BE2C (cell line): Measurements from ENCODE around the gene MBOAT1.
A peak's percentile ranks its signal among the peaks of the same experiment; 100 is the strongest.

Experiments used
- DNase-seq: peaks from one replicate; pipeline ENCODE4 v3.0.0-alpha.2; 2020
- H3K27me3 ChIP-seq: fragments of 250-450 bp; sonication (Bioruptor Pico); 2 replicates; pipeline ENCODE4 v1.5.1; 2020; ENCODE audit warnings: mild to moderate bottlenecking
- H3K36me3 ChIP-seq: fragments of 250-450 bp; sonication (Bioruptor Pico); 2 replicates; pipeline ENCODE4 v1.5.1; 2020; ENCODE audit warnings: mild to moderate bottlenecking
- H3K4me1 ChIP-seq: fragments of 250-450 bp; sonication (Bioruptor Pico); 2 replicates; pipeline ENCODE4 v1.5.1; 2020
- H3K4me3 ChIP-seq: 2 replicates; pipeline ENCODE4 v1.5.1; 2011; ENCODE audit warnings: low read depth, low read length
- H3K9me3 ChIP-seq: fragments of 250-450 bp; sonication (Bioruptor Pico); 2 replicates; pipeline ENCODE4 v1.5.1; 2020
- CTCF ChIP-seq: IDR thresholded peaks from 2 replicates; pipeline ENCODE4 v1.5.1; 2012; ENCODE audit warnings: mild to moderate bottlenecking, low read depth, low read length

Gene MBOAT1

GRCh38 chr6:20126789-20127653 is 85.2 kb downstream of the MBOAT1 start:
- peak; percentile 98 for TF ChIP-seq CTCF
- Histone ChIP-seq H3K9me3 (no peaks in the 10 kb centered on the region), H3K27me3 (peaks cover 7% of the 10 kb centered on the region), H3K4me3 (peak overlapping the region; percentile 3; the same call in 1 of the 2 replicates), H3K36me3 (no peaks in the 10 kb centered on the region), H3K4me1 (0 out of 2 replicates have a peak, but pooled peaks cover 3% of the 10 kb centered on the region)
- peak; percentile 74 for DNase-seq

GRCh38 chr6:20126102-20126752 is 86.0 kb downstream of the MBOAT1 start:
- H3K27me3 ChIP-seq, result peaks cover 7% of the 10 kb centered on the region
- no peak for DNase-seq
- no peak for TF ChIP-seq CTCF
- H3K4me3 ChIP-seq, result no peak overlapping the region
- H3K9me3 ChIP-seq, result no peaks in the 10 kb centered on the region
- H3K4me1 ChIP-seq, result 0 out of 2 replicates have a peak, but pooled peaks cover 3% of the 10 kb centered on the region
- H3K36me3 ChIP-seq, result no peaks in the 10 kb centered on the region

GRCh38 chr6:20124545-20124944 is 87.7 kb downstream of the MBOAT1 start:
- Histone ChIP-seq H3K4me1 (0 out of 2 replicates have a peak, but pooled peaks cover 3% of the 10 kb centered on the region), H3K9me3 (no peaks in the 10 kb centered on the region), H3K36me3 (no peaks in the 10 kb centered on the region), H3K27me3 (peaks cover 7% of the 10 kb centered on the region), H3K4me3 (no peak overlapping the region)
- DNase-seq, result no peak
- TF ChIP-seq CTCF, result no peak

GRCh38 chr6:20119485-20119884 is 92.8 kb downstream of the MBOAT1 start:
- no peaks in the 10 kb centered on the region for H3K36me3 ChIP-seq
- H3K27me3 ChIP-seq, result peaks cover 3% of the 10 kb centered on the region
- H3K9me3 ChIP-seq, result no peaks in the 10 kb centered on the region
- TF ChIP-seq CTCF, result no peak
- H3K4me3 ChIP-seq, result no peak overlapping the region
- no peak for DNase-seq
- no peaks in the 10 kb centered on the region for H3K4me1 ChIP-seq

- no peaks in the 10 kb centered on the region for H3K4me1 ChIP-seq
- no peak for DNase-seq
- H3K4me3 ChIP-seq, result no peak overlapping the region
- TF ChIP-seq CTCF, result no peak
- H3K36me3 ChIP-seq, result no peaks in the 10 kb centered on the region
- no peaks in the 10 kb centered on the region for H3K9me3 ChIP-seq
- H3K27me3 ChIP-seq, result no peaks in the 10 kb centered on the region; the same call in 1 of the 2 replicates
Observed at GRCh38 chr6:20118892-20119291, 93.4 kb downstream of the MBOAT1 start.

GRCh38 chr6:20117474-20117873 is 94.8 kb downstream of the MBOAT1 start:
- Histone ChIP-seq H3K4me1 (no peaks in the 10 kb centered on the region), H3K4me3 (no peak overlapping the region), H3K9me3 (no peaks in the 10 kb centered on the region), H3K27me3 (no peaks in the 10 kb centered on the region; the same call in 1 of the 2 replicates), H3K36me3 (no peaks in the 10 kb centered on the region)
- no peak for TF ChIP-seq CTCF
- no peak for DNase-seq
